Thyroid gland (tissue), 4 donors: ENCODE results near the gene SEC11A.

ENCODE experiments used
- POLR2A ChIP-seq, 2 donors: fragments of 450-650 bp; IDR thresholded peaks; one replicate each; pipeline ENCODE4 v1.6.1; 2017; ENCODE audit warnings: antibody characterized with exemption in 2 of 2, mild to moderate bottlenecking in 2 of 2, moderate library complexity in 1 of 2
- TF ChIP-seq, protein P1 (sequence below), 6 experiments: fragments of 200-600 bp in 3 of 6; fragments of 450-650 bp in 3 of 6; sonication (generic) in 3 of 6; IDR thresholded peaks; one replicate each; pipeline ENCODE4 v1.5.1; 2016 to 2019; ENCODE audit warnings: antibody characterized with exemption in 6 of 6, mild to moderate bottlenecking in 2 of 6, inconsistent platforms in 1 of 6, moderate library complexity in 1 of 6

DNA sequence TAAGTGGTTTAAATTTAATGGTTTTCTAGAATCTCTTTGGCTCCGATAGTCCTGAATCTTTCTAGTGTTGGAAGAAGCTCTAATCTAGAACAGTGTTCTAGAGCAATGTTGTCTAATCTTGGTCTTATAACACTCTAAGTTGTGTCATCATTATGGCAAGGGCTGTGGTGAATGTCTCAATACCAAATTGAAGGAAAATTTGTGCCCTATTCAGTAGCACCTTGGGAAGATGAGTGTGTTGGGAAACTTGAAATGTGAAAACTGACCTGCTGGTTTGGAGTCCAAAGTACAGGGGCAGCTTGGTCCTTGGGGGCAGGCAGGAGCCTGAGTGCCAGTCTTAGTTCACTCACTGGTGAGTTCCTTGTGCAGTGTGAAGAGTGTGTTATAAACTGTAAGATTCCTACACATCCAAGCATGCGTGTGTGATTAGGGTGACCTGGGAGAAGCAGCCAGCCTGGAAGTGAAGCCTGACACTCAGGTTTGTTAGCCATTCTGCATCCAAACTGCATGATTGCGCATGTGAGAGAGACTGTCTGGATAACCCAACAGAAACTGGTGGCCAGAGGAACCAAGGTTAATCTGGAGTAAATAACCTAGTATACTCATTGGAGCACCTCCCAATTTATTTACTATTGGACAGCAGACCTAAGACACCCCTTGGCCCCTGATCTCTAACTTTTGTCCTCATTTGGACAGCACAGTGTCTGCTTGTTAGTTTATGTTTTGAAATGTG, 47.1 kb upstream of the SEC11A start:
- TF ChIP-seq, protein P1, sequence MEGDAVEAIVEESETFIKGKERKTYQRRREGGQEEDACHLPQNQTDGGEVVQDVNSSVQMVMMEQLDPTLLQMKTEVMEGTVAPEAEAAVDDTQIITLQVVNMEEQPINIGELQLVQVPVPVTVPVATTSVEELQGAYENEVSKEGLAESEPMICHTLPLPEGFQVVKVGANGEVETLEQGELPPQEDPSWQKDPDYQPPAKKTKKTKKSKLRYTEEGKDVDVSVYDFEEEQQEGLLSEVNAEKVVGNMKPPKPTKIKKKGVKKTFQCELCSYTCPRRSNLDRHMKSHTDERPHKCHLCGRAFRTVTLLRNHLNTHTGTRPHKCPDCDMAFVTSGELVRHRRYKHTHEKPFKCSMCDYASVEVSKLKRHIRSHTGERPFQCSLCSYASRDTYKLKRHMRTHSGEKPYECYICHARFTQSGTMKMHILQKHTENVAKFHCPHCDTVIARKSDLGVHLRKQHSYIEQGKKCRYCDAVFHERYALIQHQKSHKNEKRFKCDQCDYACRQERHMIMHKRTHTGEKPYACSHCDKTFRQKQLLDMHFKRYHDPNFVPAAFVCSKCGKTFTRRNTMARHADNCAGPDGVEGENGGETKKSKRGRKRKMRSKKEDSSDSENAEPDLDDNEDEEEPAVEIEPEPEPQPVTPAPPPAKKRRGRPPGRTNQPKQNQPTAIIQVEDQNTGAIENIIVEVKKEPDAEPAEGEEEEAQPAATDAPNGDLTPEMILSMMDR (IDR thresholded peaks at IDR 0.05), result no peak
- no peak for TF ChIP-seq POLR2A (IDR thresholded peaks at IDR 0.05)
